AG09309 (cell line): ENCODE results near the gene PCDH17.

ENCODE experiments used
- DNase-seq: peaks from one replicate; pipeline ENCODE4 v3.0.0-alpha.2; 2010; ENCODE audit warnings: low read depth
- H3K4me3 ChIP-seq: 2 replicates; pipeline ENCODE4 v1.5.1; 2011; ENCODE audit warnings: mild to moderate bottlenecking, low read depth, low read length, moderate library complexity; ENCODE audit not compliant: control insufficient read depth
- CTCF ChIP-seq: IDR thresholded peaks from 2 replicates; pipeline ENCODE4 v1.5.1; 2011; ENCODE audit warnings: mild to moderate bottlenecking, low read depth, low read length, inconsistent platforms; ENCODE audit not compliant: insufficient read depth, control insufficient read depth; ENCODE audit errors: missing control alignments

PCDH17 gene

DNA sequence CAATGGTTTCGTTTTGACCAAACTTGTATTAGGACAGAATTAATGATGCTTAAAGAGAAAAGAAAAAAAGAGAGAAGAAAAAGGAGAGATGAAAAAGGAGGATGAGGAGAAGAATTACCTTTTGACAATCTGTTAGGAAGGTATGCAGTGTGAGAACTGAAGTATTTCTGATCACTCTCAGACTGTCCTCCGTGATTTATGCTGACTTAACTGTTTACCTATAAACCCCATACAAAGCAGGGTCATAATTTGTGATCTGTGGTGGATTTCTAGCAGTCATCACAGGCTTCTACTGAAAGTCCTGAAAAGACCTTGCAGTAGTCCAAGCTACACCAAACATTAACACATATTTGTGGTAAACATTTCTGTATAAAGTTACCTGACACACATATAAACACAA is 93.9 kb downstream of the PCDH17 start:
- no peak overlapping the region for H3K4me3 ChIP-seq
- DNase-seq, result no peak
- no peak for TF ChIP-seq CTCF

GRCh38 chr13:57726981-57727380 is 95.4 kb downstream of the PCDH17 start:
- no peak overlapping the region for H3K4me3 ChIP-seq
- no peak for DNase-seq
- no peak for TF ChIP-seq CTCF

GRCh38 chr13:57734306-57734705 is 102.8 kb downstream of the PCDH17 start:
- no peak overlapping the region for H3K4me3 ChIP-seq
- DNase-seq, result no peak
- TF ChIP-seq CTCF, result no peak

DNA sequence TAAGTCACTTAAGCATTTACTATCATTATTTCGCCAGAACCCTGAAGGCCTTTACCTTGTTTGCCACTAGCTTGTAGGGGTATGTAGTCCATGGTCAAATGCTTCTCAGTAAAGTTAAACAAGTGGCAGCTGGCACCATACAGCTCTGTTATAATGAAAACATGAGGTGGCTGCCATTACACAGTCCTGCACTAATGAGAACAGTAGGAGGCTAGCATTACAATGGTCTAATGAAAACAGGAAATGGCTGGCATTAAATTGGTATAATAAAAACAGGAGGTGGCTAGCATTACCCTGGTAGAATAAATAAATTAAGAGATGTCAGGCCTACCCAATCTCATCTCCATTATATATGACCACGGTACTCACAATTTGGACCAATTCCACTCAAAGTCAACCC is 107.5 kb downstream of the PCDH17 start:
- no peak for TF ChIP-seq CTCF
- DNase-seq, result no peak

GRCh38 chr13:57739543-57740190 is 108.1 kb downstream of the PCDH17 start:
- no peak overlapping the region for H3K4me3 ChIP-seq
- no peak for DNase-seq
- no peak for TF ChIP-seq CTCF

More for the DNA sequence above, 107.5 kb downstream of the PCDH17 start:
- no peak overlapping the region for H3K4me3 ChIP-seq

- H3K4me3 ChIP-seq, result no peak overlapping the region
- TF ChIP-seq CTCF, result no peak
- no peak for DNase-seq
Observed at GRCh38 chr13:57740719-57741118, 109.2 kb downstream of the PCDH17 start.

DNA sequence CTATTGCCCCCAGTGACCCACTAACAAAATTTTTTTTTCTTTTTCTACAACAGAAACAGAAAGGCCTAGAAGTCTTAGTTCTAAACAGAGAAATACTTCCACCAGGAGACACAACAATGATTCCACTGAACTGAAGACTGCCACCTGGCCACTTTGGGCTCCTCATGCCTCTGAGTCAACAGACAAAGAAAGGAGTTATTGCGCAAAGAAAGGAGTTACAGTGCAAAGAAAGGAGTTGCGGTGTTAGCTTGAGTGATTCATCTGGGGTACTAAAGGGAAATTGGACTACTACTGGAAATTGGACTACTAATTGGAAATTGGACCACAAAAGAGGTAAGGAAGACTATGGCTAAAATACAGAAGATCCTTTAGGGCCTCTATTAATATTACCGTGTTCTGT is 116.6 kb downstream of the PCDH17 start:
- no peak for TF ChIP-seq CTCF
- no peak overlapping the region for H3K4me3 ChIP-seq
- DNase-seq, result no peak
